GM18498 (cell line): ENCODE data around the gene DNAL1.

Experiments
- ATAC-seq: cut with Tn5 transposase; IDR thresholded peaks from one replicate; pipeline ENCODE4 v1.9.1; 2021; ENCODE audit warnings: mild to moderate bottlenecking, moderate library complexity; ENCODE audit not compliant: unreplicated experiment

The DNAL1 gene

DNA sequence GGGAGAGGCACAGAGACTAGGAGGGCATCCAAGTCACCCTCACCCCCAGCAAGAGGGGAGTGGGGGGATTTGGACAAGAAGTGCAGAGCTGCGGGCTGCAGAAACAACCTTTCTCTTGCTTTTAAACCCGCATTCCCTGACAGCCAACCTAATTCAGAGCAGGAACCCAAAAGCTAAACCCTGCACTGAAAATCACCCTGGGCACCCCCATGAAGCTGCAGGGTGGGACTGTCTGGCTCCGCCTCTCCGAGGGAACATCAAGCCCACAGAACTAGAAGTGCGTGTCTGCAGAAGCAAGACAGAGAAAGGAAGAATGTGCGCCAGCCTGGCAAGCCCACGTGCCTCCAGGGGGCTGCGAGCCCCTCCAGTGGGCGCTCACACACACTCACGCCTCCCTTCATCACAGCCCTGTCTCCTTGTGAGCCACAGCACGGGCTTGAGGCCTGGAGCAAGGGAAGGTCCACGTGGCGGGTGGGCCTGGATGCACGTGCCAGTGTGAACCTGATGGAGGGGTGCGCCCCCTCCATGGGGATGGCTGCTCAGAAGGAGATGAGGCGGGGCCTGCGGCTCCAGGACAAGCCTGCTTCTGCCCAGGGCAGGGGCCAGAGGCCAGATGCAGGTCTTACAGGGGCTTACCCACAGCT lies 97.2 kb downstream of the DNAL1 start:
- no peak for ATAC-seq

DNA sequence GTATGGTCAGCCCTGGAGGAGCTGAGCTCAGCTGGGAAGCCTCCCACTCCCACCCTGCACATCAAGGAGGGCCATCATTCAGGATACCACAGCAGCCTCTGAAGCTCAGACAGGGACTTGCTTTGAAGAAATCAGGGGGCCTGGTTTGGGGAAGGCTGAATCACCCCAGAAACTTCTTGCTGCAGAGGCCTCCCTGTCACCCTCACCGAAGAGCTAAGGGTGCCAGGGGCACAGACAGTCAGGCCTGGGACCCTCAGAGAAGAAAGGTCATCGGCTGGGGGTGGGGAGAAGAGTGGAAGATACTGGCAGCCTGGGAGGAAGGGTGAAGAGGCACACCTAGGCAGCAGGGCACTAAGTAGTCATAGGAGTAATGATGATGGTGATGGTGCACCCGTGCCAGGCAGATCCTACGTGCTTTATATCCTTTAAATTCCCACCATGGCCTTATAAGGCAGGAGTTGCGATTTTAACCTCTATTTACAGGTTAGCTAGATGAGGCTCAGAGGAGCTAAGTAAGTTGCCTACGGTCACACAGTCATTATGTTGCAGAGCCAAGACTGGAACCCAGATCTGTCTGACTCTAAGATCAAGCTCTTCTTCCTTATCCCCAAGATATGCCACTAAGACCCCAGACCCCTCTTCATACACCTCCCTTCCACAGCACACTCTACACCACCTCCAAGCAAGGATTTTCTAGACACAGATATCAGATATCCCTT lies 97.9 kb downstream of the DNAL1 start:
- no peak for ATAC-seq

DNA sequence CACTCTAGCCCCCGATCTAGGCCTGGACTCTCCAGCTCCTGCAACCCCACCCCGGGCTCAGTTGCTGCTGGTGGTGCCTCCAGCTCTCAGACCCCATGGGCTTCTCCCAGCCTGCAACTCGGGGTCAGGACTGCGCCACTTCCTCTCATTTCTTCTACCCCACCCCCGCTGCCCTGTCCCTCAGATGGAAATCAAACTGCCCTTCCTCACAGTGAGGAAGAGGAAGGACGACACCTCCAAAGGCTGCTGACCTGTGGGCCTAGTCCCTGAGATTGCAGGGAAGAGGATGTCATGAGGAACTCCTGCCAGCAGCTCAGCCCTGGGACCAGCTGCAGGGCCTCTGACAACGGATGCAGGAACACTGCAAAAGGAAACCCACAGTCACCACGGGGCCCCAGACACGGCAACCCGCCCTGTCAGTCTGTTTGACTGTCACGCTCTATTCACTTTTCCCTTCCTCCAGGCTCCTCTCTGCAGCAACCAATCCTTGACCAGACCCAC lies 98.7 kb downstream of the DNAL1 start:
- peak; percentile 57 for ATAC-seq

DNA sequence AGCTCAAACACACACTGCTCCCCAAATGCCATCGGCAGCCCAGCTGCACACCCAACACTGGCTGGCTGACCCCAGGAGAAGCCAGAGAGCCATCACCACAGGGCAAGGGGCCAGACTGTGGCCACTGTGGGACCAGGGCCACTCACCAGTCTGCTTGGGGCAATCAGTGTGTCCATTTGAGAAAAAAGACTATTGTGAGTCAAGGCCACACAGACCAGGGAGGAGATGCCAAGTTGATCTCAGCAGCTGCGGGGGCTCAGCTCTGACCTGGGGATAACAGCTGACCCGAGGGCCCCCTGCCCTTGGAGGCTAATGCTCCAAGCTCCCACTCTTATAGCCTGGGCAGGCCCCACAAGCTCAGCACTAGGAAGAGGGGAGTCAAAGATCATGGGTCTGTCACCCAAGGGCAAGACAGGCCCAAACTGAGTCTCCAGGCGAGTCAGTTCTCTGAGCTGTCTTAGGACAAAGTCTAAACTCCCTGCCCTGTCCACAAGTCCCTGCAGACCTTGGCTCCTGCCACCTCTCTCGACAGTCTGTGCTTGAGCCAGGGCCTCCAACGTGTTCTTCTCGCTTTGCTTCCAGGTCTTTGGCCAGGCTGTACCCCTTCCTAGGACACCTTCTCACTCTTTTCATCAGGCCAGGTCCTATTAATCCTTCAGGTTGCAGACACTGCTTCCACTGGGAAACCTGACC lies 99.5 kb downstream of the DNAL1 start:
- no peak for ATAC-seq

DNA sequence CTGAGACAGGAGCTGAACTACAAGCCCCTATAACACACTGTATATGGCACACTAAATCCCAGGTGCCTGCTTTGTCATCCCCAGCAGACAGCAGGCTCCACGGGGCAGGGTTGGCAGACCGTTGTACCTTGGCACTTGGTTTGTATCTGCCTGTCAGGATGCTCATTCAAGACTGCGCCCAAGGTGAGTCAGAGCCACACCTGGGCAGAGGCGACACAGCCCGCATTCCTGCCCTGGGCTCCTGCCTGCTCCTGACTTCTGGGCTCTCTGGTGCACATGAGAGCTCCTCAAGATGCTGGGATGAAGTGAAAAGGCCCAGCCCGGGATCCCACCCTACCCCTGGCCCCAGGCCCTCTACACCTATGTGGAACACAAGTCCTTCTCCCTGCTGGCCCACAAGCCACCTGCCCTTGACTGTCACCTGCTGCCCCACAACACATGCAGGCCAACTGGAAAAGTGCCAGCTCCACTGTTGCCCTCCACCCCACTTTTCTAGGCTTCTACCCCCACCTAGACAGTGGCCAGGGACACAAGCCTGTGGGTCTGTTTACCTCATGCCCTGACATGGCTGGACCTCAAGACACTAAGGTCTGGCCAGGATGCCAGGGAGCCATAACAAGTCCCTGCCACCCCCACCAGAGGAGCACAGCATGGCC lies 100.2 kb downstream of the DNAL1 start:
- ATAC-seq, result no peak

DNA sequence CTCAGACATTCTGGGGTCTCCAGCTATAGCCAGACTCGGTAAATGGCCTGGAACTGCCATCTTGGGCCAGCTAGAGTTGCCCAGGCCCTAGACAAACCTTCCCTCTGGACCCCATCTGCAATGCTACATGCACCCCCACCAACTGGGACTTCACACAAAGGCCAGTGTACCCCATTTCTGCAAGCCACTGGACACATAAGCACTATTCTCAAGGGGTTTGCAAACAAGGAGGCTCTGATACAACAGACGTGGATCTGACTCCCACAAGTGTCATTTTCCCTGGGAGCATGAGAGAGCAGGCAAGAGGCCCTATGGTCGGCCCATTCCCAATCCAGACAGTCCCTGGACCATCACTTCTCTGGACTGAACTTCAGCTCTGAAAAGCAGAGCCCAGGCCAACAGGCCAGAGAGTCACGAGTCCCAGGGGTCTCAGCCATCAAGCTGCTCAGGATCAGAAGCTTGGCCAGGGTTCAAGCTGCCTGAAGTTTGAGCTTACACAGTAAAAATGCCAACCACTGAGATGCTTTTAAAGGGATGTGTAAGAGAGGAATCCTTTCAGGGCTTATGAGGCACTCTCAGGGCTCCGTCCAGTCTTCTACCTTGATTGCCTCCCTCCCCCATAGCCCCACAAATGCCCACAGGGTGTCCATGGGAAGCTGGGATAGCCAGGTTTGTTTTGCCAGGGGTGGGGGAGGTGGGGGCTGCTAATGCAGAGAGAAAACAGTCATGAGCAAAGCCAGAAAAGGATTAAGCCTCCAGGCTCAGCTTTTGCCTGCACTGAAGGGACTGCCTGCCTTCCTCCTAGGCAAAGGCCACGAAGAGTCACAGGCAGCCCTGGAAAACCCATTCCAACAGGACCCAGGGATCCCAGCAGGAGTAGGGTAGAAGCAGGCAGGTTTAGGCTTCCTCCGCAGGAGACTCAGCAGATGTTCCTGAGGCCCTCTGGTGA lies 101.1 kb downstream of the DNAL1 start:
- no peak for ATAC-seq

DNA sequence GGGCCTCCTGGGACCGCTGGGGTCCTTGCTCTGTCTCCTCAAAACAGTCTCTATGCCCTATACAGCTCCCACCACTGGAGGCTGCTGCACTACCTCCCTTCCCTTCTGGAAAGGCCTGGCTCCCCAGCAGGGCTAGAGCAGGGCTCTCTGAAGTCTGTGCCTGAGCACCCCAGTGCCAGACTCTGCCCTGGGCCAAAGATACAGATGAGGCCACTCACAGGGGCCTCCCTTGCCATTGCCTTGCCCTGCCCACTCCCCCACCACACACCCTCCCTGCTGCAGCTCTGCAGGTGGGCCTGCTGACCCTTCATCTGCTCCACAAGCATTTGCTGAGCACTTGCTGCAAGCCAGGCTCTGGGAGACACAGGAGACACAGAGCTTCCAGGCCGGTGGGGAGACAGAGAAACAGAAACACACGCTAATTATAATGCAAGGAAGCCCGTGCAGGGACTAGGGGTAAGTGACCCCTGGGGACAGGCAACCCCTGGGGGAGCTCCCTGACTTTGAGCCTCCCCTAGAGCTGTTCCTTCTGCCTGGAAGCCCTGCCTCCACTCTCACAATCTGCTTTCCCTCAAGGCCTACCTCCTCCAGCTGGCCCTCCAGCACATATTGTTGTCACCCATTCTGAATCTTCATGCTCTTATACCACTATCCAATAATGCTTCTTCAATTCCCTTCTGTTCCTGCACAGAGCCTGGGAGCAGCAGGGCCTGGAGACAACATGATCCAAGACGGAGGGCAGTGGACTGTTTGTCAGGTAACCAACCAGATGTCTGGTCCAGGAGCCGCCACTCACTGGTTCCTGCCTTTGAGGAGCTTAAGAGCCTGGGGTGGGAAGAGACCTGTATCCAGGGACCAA lies 102.0 kb downstream of the DNAL1 start:
- ATAC-seq, result no peak

DNA sequence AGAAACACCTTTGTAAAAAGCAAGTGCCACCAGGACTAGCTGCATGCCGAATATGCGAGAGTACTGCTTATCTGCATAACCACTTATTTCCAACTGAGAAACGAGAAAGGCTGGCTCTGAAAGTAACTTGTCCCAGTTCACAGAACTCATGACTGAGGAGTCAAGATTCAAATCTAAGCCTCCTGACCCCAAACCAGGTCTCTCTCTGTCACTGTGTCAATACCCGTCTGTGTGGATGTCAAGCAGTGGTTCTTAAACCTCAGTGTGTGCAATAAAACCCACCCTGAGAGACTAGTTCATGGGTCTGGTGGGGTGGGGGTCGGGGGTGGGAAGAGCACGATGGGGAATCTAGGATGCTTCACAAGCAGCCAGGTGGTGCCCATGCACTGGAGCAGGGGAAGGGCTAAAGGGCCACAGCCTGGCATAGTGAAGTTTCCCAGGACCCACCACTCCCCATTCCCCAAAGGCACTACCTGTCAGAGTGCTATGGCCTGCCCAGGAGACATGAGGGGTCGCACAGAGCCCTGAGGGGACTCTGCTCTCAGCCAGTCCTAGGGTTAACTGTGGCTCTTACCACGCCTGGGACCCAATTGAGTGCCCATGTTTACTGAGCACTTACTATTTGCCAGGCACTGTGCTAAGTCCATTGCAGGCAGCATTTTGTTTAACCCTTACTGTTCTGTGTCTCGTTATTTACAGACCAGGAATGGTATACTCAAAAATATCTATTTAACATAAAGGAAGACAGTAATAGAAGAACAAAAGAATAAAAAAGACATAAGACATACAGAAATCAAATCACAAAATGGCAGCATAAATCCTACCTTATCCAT lies 102.8 kb downstream of the DNAL1 start:
- ATAC-seq, result no peak

DNA sequence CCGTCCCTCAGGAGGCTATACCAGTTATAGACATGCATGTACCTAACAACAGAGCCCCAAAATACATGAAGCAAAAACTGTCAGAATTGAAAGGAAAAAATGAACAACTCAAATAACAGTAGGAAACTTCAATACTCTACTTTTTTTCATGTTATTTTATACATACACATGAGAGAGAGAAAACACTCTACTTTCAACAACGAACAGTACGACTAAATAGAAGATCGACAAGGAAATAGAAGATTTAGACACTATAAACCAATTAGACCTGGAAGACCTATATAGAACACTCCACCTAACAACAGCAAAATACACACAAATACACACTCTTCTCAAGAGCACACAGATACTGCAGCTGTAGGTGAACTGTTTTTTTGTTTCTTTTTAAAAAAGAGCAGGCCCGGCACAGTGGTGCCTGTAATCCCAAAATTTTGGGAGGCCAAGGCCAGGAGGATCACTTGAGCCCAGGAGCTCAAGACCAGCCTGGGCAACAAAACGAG lies 104.1 kb downstream of the DNAL1 start:
- no peak for ATAC-seq

DNA sequence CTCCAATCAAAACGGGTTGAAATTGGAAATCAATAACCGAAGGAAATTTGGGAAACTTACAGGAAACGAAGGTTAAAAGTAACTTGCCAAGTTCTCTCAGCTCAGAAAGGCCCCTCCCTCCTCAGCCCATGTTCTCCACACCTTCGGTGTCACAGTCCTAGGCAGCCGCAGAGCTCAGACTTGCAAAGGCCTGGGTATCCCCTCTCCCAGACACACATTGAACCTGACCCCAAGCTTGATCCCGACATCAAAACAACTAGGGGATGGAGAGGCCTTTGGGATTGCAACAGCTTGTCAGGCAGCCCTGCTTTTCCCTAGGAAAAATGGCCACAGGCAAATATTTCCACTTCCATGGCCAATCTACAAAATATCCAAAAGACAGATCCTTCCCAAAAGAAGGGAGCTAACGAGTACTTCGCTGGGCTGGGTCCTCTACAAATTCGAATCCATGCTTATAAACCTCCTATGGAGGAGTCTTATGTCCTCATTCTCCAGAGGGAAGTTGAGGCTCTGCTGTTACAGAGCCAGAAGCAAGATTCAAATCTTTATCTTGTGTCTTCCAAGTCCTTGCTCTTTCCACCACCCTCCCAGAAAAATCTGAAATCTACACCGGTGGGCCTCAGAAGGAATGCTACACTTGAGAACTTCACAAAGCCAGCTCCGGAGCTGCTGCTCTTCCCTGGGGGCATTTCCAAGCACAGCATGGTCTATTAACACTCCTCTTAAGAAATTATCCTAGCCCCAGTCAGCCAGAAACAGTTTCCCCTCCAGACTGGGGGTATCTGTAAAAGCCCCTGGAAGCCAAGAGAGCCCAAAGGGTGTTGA lies 105.1 kb downstream of the DNAL1 start:
- ATAC-seq, result no peak

DNA sequence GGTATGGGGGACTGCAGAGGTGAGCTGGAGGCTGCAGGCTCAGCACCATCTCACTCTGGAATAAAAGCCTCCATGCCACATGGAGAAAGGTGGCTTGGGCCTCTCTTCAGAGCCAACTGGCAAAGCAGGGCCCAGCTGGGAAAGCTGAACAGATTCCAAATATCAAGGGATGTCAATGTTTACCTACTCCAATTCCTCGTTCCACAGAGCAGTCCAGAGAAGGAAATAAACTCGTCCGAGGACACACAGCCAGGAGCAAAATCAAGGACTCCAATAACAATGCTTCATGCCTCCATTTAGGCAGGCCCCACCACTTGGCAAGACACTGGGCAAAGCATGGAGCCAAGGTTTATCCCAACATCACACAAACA lies 105.7 kb downstream of the DNAL1 start:
- no peak for ATAC-seq

DNA sequence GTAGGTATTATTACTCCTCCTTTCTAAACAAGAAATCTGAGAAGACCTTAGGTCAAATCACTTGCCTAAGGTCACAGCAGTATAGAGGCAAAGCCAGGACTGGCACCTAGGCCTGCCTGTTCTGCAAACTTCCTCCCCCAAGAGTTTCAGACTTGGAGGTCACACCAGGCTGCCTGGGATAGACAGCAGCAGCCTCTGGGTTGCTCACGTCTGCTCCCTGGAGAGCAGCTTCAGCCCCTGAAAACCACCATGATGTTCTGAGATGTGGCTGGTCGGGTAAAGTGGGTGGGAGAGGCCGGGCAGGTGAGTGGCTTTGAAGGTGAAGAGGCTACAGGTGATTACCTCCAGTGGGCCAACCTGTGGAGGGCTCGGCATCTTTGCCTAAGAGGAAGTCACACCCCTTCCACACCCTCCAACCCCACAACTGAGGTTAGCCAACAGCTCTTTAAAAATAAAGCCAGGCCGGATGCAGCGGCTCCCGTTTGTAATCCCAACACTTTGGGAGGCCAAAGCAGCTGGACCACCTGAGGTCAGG lies 106.4 kb downstream of the DNAL1 start:
- ATAC-seq, result no peak

DNA sequence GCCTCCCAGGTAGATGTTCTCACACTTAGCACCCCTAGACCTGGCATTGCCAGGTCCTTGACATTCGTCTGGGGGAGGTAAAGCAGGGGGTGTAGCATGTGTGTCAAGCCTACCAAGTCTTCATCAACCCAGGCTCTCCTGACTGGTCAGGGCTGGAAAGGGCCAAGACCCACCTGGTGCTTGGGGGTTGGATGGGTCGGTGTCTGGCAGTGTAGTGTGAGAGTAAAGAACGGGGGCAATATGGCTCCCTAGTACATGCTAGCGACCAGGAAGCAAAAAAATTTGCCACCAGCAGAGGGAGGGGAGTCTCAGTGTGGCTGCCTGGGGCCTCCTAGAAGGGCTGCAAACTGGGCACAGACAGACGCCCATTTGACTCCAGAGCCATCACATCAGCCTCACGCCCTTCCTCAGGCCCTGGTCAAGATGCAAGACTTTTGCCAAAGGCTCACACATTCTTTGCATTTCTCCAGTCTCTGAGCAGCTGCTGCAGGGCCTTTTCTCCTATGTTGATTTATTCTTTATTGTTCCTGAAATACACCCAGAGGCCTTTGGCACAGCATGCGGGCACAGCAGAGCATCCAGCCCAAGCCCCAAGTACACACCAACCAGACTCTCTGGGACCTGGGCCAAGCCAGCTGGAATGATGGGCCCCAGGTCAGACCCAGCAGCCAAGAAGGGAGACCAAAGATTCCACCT lies 107.7 kb downstream of the DNAL1 start:
- ATAC-seq, result no peak
